NCI-H2081 treated with DMSO at 0.1 percent for 48 hours (cell line): ENCODE data around the gene VPS9D1.
"Not testable (repeated sequence)": the region's sequence is repeated elsewhere in the genome, so short reads cannot be mapped to it uniquely, and the experiment has no call there.

Experiments used
- DNase-seq: peaks from one replicate; lab custom pipeline; 2025; lab: John Stamatoyannopoulos, UW

Gene VPS9D1

GRCh38 chr16:89709716-89710432 is 10.8 kb downstream of the VPS9D1 start:
- DNase-seq, result no peak

DNA sequence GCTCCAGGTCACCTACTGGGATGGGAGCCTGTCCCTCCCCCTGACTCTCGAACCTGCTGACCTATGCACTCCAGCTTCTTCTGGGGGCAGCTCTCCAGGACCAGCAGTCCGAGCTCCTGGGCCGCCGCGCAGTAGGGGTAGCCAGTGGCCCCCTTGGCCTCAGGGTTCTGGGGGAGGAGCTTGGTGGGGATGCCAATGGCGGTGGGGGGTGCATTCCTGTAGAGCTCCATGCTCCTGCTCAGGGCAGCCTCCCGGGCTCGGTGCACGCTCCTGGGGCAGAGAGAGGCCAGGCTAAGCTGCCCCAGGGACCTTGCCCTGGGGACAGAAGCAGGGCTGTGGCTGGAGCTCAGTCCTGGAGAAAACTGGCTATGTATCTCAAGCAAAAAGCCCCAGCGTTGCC is 11.5 kb downstream of the VPS9D1 start:
- no peak for DNase-seq

GRCh38 chr16:89708481-89708931 is 12.2 kb downstream of the VPS9D1 start:
- DNase-seq, result no peak

DNA sequence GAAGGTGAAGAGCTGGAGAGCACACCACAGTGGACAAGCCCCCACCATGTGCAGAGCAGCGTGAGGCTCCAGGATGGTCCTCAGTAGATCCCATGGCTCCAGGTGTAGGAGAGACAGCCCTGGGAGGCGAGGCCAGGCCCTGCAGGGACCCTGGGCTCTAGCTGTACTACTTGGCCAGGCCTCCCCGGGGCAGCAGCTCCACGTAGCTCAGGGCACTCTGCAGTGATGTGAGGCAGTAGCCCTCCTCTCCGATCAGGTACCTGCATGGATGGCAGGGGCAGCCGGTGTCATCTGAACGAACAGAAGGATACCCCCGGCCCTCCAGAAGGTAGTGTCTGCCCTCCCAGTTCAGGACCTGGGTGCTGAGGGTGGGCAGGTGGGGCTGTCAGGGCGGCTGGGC is 13.0 kb downstream of the VPS9D1 start:
- DNase-seq, result no peak

- no peak for DNase-seq
These were observed 14.0 kb downstream of the VPS9D1 start for GRCh38 chr16:89706518-89707260.

DNA sequence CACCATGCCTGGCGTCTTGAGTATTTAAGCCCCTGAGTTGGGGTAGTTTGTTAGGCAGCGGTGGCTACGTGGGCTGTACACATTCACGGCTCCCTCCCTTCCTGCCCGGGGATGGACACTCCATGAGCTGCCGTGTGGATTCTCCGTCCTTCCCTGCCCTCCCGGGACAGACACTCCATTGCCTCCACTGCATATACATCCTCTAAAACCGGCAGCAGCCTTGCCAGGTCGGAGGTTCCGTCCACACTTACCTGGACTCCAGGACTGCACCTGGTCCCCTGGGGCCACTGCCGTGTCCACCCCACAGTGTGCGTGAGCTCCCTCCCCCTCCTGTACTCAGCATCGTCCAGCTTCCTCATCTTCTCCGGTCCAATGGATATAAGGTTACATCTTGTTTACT is 15.7 kb downstream of the VPS9D1 start:
- no peak for DNase-seq

GRCh38 chr16:89704281-89704680 is 16.4 kb downstream of the VPS9D1 start:
- no peak for DNase-seq

GRCh38 chr16:89701425-89702406 is 19.0 kb downstream of the VPS9D1 start, which contains the start of gene SPATA2L:
TSS of gene SPATA2L (minus strand) at chr16:89701705. CDS start at chr16:89701232, 473 bp downstream.
- peak; percentile 52 for DNase-seq

GRCh38 chr16:89700649-89701424 is 19.9 kb downstream of the VPS9D1 start:
- no peak for DNase-seq

GRCh38 chr16:89700100-89700648 is 20.5 kb downstream of the VPS9D1 start:
- peak; percentile 92 for DNase-seq

DNA sequence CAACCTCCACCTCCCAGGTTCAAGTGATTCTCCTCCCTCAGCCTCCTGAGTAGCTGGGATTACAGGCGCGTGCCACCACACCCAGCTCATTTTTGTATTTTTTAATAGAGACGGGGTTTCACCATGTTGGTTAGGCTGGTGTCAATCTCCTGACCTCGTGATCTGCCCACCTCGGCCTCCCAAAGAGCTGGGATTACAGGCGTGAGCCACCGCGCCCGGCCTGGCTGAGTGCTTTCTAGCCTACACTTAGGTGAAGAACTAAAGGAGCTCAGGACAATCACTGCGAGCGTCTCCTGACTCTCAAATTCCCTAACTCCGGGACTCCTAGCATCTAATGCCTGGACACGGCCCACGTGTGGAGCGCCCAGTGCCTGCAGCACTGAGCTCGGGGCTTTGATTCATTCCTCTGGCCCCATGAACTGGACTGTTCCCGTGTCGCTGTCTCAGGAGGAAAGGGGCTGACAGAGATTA is 21.0 kb downstream of the VPS9D1 start:
- not testable (repeated sequence) for DNase-seq

- not testable (repeated sequence) for DNase-seq
These were observed 22.0 kb downstream of the VPS9D1 start for GRCh38 chr16:89698717-89699116.

DNA sequence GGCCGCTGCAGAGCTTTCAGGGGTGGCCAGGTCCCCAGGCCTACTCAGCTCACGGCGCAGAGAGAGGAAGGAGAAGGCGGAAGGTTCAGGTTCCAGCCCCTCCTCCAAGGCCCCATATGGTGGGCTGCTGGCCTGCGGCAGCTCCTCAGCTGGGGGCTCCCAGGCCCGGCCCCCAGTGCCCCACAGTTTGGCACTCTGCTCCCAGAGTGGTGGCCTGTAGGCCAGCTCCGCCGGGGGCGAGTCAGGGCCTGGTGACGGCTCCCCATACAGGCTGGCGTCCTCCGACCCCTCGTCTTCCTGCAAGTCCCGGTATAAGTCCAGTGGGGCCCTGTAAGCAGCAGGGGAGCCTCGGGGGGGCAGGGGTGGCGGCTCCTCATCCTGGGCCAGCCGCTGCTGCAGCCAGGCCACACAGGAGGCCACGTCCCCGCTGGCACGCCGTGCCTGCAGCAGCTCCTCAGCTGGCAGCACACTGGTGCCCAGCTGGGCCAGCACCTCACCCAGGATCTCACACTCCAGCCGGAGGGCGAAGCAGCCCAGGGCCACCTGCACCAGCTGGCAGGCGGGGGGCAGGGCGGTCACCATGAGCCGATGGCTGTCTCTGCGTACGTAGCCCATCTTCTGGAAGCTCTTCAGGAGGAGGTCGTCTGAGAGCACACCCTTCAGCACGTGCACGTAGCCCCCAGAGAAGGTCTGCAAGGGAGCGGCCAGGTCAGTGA is 22.9 kb downstream of the VPS9D1 start:
- DNase-seq, result no peak

GRCh38 chr16:89697161-89697615 is 23.5 kb downstream of the VPS9D1 start:
- DNase-seq, result no peak

- DNase-seq, result no peak
These were observed 24.0 kb downstream of the VPS9D1 start for GRCh38 chr16:89696670-89697128.

GRCh38 chr16:89695875-89696669 is 24.6 kb downstream of the VPS9D1 start:
- no peak for DNase-seq

DNA sequence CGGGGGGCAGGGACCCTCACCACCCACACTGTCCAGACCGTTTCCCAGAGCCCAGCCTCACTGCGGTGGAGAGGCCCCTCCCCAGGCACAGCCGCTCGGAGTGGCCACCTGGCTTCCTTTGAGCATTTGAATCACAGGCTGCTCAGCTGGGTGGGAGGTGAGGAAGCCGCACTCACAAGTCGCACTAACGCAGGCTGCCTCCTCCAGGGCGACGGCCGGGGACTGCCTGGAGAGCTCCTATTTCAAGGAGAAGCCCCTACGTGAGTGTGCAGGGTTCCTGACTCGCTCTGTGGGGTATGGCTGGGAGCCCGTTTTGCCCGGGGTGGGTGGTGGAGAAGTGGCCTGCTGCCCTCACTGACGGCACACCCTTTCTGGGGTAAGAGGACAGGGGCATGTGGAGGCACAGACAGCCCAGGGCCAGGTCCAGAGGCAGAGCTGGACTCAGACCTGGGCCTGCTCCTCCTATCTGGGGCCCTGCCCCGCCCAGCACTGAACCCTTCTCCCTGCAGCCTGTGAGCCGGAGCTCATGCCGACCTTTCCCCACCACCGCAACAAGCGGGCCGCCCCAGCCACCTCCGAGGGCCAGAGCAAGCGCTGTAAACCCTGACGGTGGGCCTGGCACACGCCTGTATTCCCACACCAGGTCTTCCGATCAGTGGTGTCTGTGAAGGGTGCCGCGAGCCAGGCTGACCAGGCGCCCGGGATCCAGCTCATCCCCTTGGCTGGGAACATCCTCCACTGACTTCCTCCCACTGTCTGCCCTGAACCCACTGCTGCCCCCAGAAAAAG is 25.4 kb downstream of the VPS9D1 start:
- no peak for DNase-seq

DNA sequence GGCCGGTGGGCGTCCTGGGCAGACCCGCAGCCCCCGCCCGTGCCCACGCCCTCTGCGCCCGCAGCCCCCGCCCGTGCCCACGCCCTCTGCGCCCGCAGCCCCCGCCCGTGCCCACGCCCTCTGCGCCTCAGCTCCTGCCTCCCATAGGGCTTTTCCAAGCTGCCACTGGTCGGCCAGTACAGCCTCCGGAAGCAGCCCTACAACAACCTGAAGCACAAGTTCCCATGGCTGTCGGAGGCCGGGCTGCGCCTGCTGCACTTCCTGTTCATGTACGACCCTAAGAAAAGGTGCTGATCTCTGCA is 26.0 kb downstream of the VPS9D1 start:
- DNase-seq, result not testable (repeated sequence)
